Thyroid gland (tissue), 4 donors: Measurements from ENCODE around the gene TFRC.

Experiments used
- CTCF ChIP-seq, 6 experiments: fragments of 200-600 bp in 3 of 6; fragments of 450-650 bp in 3 of 6; sonication (generic) in 3 of 6; IDR thresholded peaks; one replicate each; pipeline ENCODE4 v1.5.1; 2016 to 2019; ENCODE audit warnings: antibody characterized with exemption in 6 of 6, mild to moderate bottlenecking in 2 of 6, inconsistent platforms in 1 of 6, moderate library complexity in 1 of 6
- POLR2A ChIP-seq, 2 donors: fragments of 450-650 bp; IDR thresholded peaks; one replicate each; pipeline ENCODE4 v1.6.1; 2017; ENCODE audit warnings: antibody characterized with exemption in 2 of 2, mild to moderate bottlenecking in 2 of 2, moderate library complexity in 1 of 2

- TF ChIP-seq CTCF (IDR thresholded peaks at IDR 0.05) (no peak), POLR2A (IDR thresholded peaks at IDR 0.05) (no peak)
These were observed 45.6 kb upstream of the TFRC start for GRCh38 chr3:196127308-196128040.
